HepG2 (cell line): ENCODE results near the gene ADGRG1. TPM values are rescaled to one million over a fixed set of nuclear protein-coding genes. Genes with fewer than 3 reads are reported as not detected.

Experiments
- CBX5 ChIP-seq: sonication (generic); formaldehyde crosslinking; IDR thresholded peaks from 2 replicates; pipeline ENCODE4 v1.4.0; 2020; ENCODE audit warnings: missing genetic modification reagents, borderline replicate concordance
- DDIT3 ChIP-seq: sonication (generic); formaldehyde crosslinking; IDR thresholded peaks from 2 replicates; pipeline ENCODE4 v1.4.0; 2020; ENCODE audit warnings: mild to moderate bottlenecking, missing genetic modification reagents
- HOXA5 ChIP-seq: sonication (generic); formaldehyde crosslinking; IDR thresholded peaks from 2 replicates; pipeline ENCODE4 v1.4.0; 2020; ENCODE audit warnings: missing genetic modification reagents
- KLF9 ChIP-seq: IDR thresholded peaks from 2 replicates; pipeline ENCODE4 v1.6.1; 2016; ENCODE audit warnings: low read depth
- MEIS2 ChIP-seq: sonication (generic); formaldehyde crosslinking; IDR thresholded peaks from 2 replicates; pipeline ENCODE4 v1.9.0; 2021; ENCODE audit warnings: mild to moderate bottlenecking, missing genetic modification reagents
- NFYB ChIP-seq: sonication (generic); formaldehyde crosslinking; IDR thresholded peaks from 2 replicates; pipeline ENCODE4 v1.4.0; 2020; ENCODE audit warnings: missing genetic modification reagents
- NR2F6 ChIP-seq, 2 experiments: IDR thresholded peaks; 2 replicates each; pipeline ENCODE4 v1.6.1; 2016; ENCODE audit warnings: antibody characterized with exemption in 1 of 2, mild to moderate bottlenecking in 1 of 2
- PATZ1 ChIP-seq: sonication (generic); formaldehyde crosslinking; IDR thresholded peaks from 2 replicates; pipeline ENCODE4 v1.4.0; 2020; ENCODE audit warnings: missing genetic modification reagents
- REL ChIP-seq: sonication (generic); formaldehyde crosslinking; conservative IDR thresholded peaks from 2 replicates; pipeline ENCODE4 v1.8.0; 2022; ENCODE audit warnings: mild to moderate bottlenecking, missing genetic modification reagents, moderate library complexity
- SMYD3 ChIP-seq: sonication (generic); formaldehyde crosslinking; IDR thresholded peaks from 2 replicates; pipeline ENCODE4 v1.8.1; 2023; ENCODE audit warnings: mild to moderate bottlenecking, missing genetic modification reagents
- UBTF ChIP-seq: sonication (generic); formaldehyde crosslinking; IDR thresholded peaks from 2 replicates; pipeline ENCODE4 v1.4.0; 2020; ENCODE audit warnings: mild to moderate bottlenecking, missing genetic modification reagents
- ZFP91 ChIP-seq: sonication (generic); formaldehyde crosslinking; IDR thresholded peaks from 2 replicates; pipeline ENCODE4 v1.9.0; 2022; ENCODE audit warnings: missing genetic modification reagents, mild to moderate bottlenecking, borderline replicate concordance
- ZFY ChIP-seq: sonication (generic); formaldehyde crosslinking; IDR thresholded peaks from 2 replicates; pipeline ENCODE4 v1.4.0; 2020; ENCODE audit warnings: missing genetic modification reagents
- ZNF687 ChIP-seq: sonication (generic); formaldehyde crosslinking; IDR thresholded peaks from 2 replicates; pipeline ENCODE4 v1.5.1; 2020; ENCODE audit warnings: mild to moderate bottlenecking, missing genetic modification reagents, moderate library complexity
- ZNF768 ChIP-seq: sonication (generic); formaldehyde crosslinking; IDR thresholded peaks from 2 replicates; pipeline ENCODE4 v1.4.0; 2020; ENCODE audit warnings: missing genetic modification reagents
- polyA plus RNA-seq, 8 experiments: library from polyadenylated mRNA; depleted of rRNA in 3 of 8; stranded (reverse) in 7 of 8; unstranded in 1 of 8; fragments of >200 nt; fragmentation: Illumina TruSeq in 4 of 8; extraction: Trizol in 4 of 8; gene quantifications; 2 replicates each; pipeline versions ENCODE4 v1.2.1 to v1.2.3, GENCODE V29; 2011 to 2016; ENCODE audit warnings: low read depth in 4 of 8, missing spikeins in 1 of 8, mixed read lengths in 1 of 8; ENCODE audit not compliant: insufficient read depth in 1 of 8
- total RNA-seq, 5 experiments: library from RNA; depleted of rRNA; stranded (reverse); fragments of >200 nt; fragmentation: Illumina TruSeq; extraction: Trizol; gene quantifications; 2 replicates each; pipeline ENCODE4 v1.2.3, GENCODE V29; 2016; ENCODE audit warnings: low read depth in 1 of 5

The ADGRG1 gene
- total and polyA plus RNA-seq, 2 of the 13 experiments (the other 11 are each of a cell fraction or from before 2014, with no cell fraction given), result 2.7 to 5.9 TPM

- TF ChIP-seq ZFP91 (CRISPR knock-in tag) (peak; percentile 41; the same call in 1 of the 2 replicates), ZNF687 (peak; percentile 69), KLF9 (CRISPR knock-in tag) (no peak), CBX5 (0 out of 2 replicates have a peak, but pooled peaks have one; percentile 18), NR2F6 (IDR thresholded peaks at IDR 0.05) (no peak), NR2F6 (CRISPR knock-in tag; IDR thresholded peaks at IDR 0.05) (peak; percentile 49), UBTF (CRISPR knock-in tag) (peak; percentile 55; the same call in 1 of the 2 replicates), HOXA5 (CRISPR knock-in tag) (peak; percentile 52; the same call in 1 of the 2 replicates), REL (no peak), PATZ1 (CRISPR knock-in tag) (peak; percentile 78), NFYB (0 out of 2 replicates have a peak, but pooled peaks have one; percentile 8), SMYD3 (CRISPR knock-in tag) (no peak), MEIS2 (CRISPR knock-in tag) (peak; percentile 69; the same call in 1 of the 2 replicates), ZNF768 (CRISPR knock-in tag) (0 out of 2 replicates have a peak, but pooled peaks have one; percentile 27), ZFY (CRISPR knock-in tag) (peak; percentile 43; the same call in 1 of the 2 replicates), DDIT3 (CRISPR knock-in tag) (no peak)
Observed at GRCh38 chr16:57694231-57694724, 65.8 kb downstream of the ADGRG1 start (continued).
